ENCODE results near the gene MYOM1. TPM values are rescaled to one million over a fixed set of nuclear protein-coding genes. Genes with fewer than 3 reads are reported as not detected.

MYOM1 gene
- total RNA-seq, 1 experiment from 2014 or later, result 0.37 TPM

GRCh38 chr18:3162181-3162580 is 57.6 kb downstream of the MYOM1 start:
- intact Hi-C loops (cut with micrococcal nuclease; ENCODE audit: unreplicated experiment), result no loop called here
- no peak for DNase-seq (ENCODE audit: low spot score)
- CTCF ChIA-PET, result no interaction called here
- no peaks in the 10 kb centered on the region for H3K4me1 ChIP-seq (ENCODE audit: insufficient read depth, low read length, poor library complexity, severe bottlenecking)
- no peak overlapping the region for H3K4me3 ChIP-seq (ENCODE audit: low read depth, low read length, poor library complexity, severe bottlenecking)
- no peaks in the 10 kb centered on the region for H3K27me3 ChIP-seq (replicated peaks; ENCODE audit: insufficient read depth, low read depth, low read length, poor library complexity)
- no peak overlapping the region for H3K27ac ChIP-seq (ENCODE audit: low read depth, low read length, poor library complexity, severe bottlenecking)
- no TSS peak for BruUV-seq (replicated peaks)
- no peaks in the 10 kb centered on the region for H3K36me3 ChIP-seq (ENCODE audit: insufficient read depth, low read length, poor library complexity, severe bottlenecking)
- TF ChIP-seq, protein P1, sequence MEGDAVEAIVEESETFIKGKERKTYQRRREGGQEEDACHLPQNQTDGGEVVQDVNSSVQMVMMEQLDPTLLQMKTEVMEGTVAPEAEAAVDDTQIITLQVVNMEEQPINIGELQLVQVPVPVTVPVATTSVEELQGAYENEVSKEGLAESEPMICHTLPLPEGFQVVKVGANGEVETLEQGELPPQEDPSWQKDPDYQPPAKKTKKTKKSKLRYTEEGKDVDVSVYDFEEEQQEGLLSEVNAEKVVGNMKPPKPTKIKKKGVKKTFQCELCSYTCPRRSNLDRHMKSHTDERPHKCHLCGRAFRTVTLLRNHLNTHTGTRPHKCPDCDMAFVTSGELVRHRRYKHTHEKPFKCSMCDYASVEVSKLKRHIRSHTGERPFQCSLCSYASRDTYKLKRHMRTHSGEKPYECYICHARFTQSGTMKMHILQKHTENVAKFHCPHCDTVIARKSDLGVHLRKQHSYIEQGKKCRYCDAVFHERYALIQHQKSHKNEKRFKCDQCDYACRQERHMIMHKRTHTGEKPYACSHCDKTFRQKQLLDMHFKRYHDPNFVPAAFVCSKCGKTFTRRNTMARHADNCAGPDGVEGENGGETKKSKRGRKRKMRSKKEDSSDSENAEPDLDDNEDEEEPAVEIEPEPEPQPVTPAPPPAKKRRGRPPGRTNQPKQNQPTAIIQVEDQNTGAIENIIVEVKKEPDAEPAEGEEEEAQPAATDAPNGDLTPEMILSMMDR (conservative IDR thresholded peaks at IDR 0.05; ENCODE audit: low read depth, low read length), result no peak
- TF ChIP-seq EZH2 (IDR thresholded peaks at IDR 0.05; ENCODE audit: borderline replicate concordance, low read depth, low read length, poor library complexity, severe bottlenecking), result no peak
- POLR2A ChIA-PET (ENCODE audit: low non-redundant PET), result no interaction called here
- H3K9me3 ChIP-seq (ENCODE audit: low read depth, low read length, poor library complexity, severe bottlenecking), result no peaks in the 10 kb centered on the region

- no TSS peak for BruUV-seq (replicated peaks)
- intact Hi-C loops (cut with micrococcal nuclease; ENCODE audit: unreplicated experiment), result no loop called here
- Histone ChIP-seq H3K4me1 (ENCODE audit: insufficient read depth, low read length, poor library complexity, severe bottlenecking) (no peaks in the 10 kb centered on the region), H3K36me3 (ENCODE audit: insufficient read depth, low read length, poor library complexity, severe bottlenecking) (no peaks in the 10 kb centered on the region), H3K4me3 (ENCODE audit: low read depth, low read length, poor library complexity, severe bottlenecking) (no peak overlapping the region), H3K27me3 (replicated peaks; ENCODE audit: insufficient read depth, low read depth, low read length, poor library complexity) (no peaks in the 10 kb centered on the region), H3K27ac (ENCODE audit: low read depth, low read length, poor library complexity, severe bottlenecking) (no peak overlapping the region), H3K9me3 (ENCODE audit: low read depth, low read length, poor library complexity, severe bottlenecking) (no peaks in the 10 kb centered on the region)
- ChIA-PET POLR2A (ENCODE audit: low non-redundant PET) (no interaction called here), CTCF (interaction anchor here (0.7 kb wide), 1 partner anchor 261 kb away, joined by 13 read pairs; no protein-coding TSS in a partner anchor)
- no peak for TF ChIP-seq EZH2 (IDR thresholded peaks at IDR 0.05; ENCODE audit: borderline replicate concordance, low read depth, low read length, poor library complexity, severe bottlenecking)
- TF ChIP-seq, protein P1 (conservative IDR thresholded peaks at IDR 0.05; ENCODE audit: low read depth, low read length), result no peak
- DNase-seq (ENCODE audit: low spot score), result no peak
These were observed 59.9 kb downstream of the MYOM1 start for GRCh38 chr18:3159830-3160229.

GRCh38 chr18:3157606-3158005 is 62.2 kb downstream of the MYOM1 start:
- H3K9me3 ChIP-seq (ENCODE audit: low read depth, low read length, poor library complexity, severe bottlenecking), result no peaks in the 10 kb centered on the region
- TF ChIP-seq EZH2 (IDR thresholded peaks at IDR 0.05; ENCODE audit: borderline replicate concordance, low read depth, low read length, poor library complexity, severe bottlenecking), result no peak
- TF ChIP-seq, protein P1 (conservative IDR thresholded peaks at IDR 0.05; ENCODE audit: low read depth, low read length), result no peak
- no peak for DNase-seq (ENCODE audit: low spot score)
- no peaks in the 10 kb centered on the region for H3K36me3 ChIP-seq (ENCODE audit: insufficient read depth, low read length, poor library complexity, severe bottlenecking)
- no peak overlapping the region for H3K4me3 ChIP-seq (ENCODE audit: low read depth, low read length, poor library complexity, severe bottlenecking)
- no peak overlapping the region for H3K27ac ChIP-seq (ENCODE audit: low read depth, low read length, poor library complexity, severe bottlenecking)
- H3K4me1 ChIP-seq (ENCODE audit: insufficient read depth, low read length, poor library complexity, severe bottlenecking), result no peaks in the 10 kb centered on the region
- no peaks in the 10 kb centered on the region for H3K27me3 ChIP-seq (replicated peaks; ENCODE audit: insufficient read depth, low read depth, low read length, poor library complexity)
- no TSS peak for BruUV-seq (replicated peaks)
- CTCF ChIA-PET, result no interaction called here
- POLR2A ChIA-PET (ENCODE audit: low non-redundant PET), result no interaction called here
- intact Hi-C loops (cut with micrococcal nuclease; ENCODE audit: unreplicated experiment), result no loop called here
